Measurements from ENCODE around the gene FJX1.

Gene FJX1

GRCh38 chr11:35619855-35620640, 1.8 kb downstream of the FJX1 start (continued):
- no peak for TF ChIP-seq IKZF3 (tag by site-specific recombination; IDR thresholded peaks at IDR 0.05)
- peak; percentile 47; the same call in 1 of the 2 replicates for TF ChIP-seq ZBTB10 (tag by site-specific recombination; IDR thresholded peaks at IDR 0.05)
- TF ChIP-seq ZBTB6 (tag by site-specific recombination; IDR thresholded peaks at IDR 0.05): no peak
- TF ChIP-seq GLIS2 (tag by site-specific recombination; IDR thresholded peaks at IDR 0.05): peak; percentile 71
- TF ChIP-seq ZNF629 (tag by site-specific recombination; IDR thresholded peaks at IDR 0.05): 0 out of 2 replicates have a peak, but pooled peaks have one; percentile 33
- TF ChIP-seq EGR2 (tag by site-specific recombination; IDR thresholded peaks at IDR 0.05; ENCODE audit: low read depth): 0 out of 2 replicates have a peak, but pooled peaks have one; percentile 14
- peak; percentile 37; the same call in 1 of the 2 replicates for TF ChIP-seq ZNF366 (tag by site-specific recombination; conservative IDR thresholded peaks at IDR 0.05)
- TF ChIP-seq HOXD13 (CRISPR knock-in tag; IDR thresholded peaks at IDR 0.05; ENCODE audit: borderline replicate concordance): peak; percentile 7; the same call in 1 of the 2 replicates
- peak; percentile 27; the same call in 1 of the 2 replicates for TF ChIP-seq ZFHX2 (tag by site-specific recombination; conservative IDR thresholded peaks at IDR 0.05)
- TF ChIP-seq TCF7L2 (IDR thresholded peaks at IDR 0.05; ENCODE audit: borderline replicate concordance, low read depth, low read length): peak; percentile 40; the same call in 1 of the 2 replicates
- peak; percentile 7; the same call in 1 of the 2 replicates for TF ChIP-seq CTCF (tag by site-specific recombination; IDR thresholded peaks at IDR 0.05)
- peak; percentile 41; the same call in 1 of the 2 replicates for TF ChIP-seq PATZ1 (tag by site-specific recombination; IDR thresholded peaks at IDR 0.05)
- 0 out of 2 replicates have a peak, but pooled peaks have one; percentile 7 for TF ChIP-seq PBX3 (CRISPR knock-in tag; IDR thresholded peaks at IDR 0.05)

- POLR2A ChIA-PET: no interaction called here
- TF ChIP-seq PRDM10 (tag by site-specific recombination; IDR thresholded peaks at IDR 0.05) (0 out of 2 replicates have a peak, but pooled peaks have one; percentile 8), ZSCAN4 (tag by site-specific recombination; IDR thresholded peaks at IDR 0.05) (no peak)
- Histone ChIP-seq H3K36me3 (ENCODE audit: control insufficient read depth in 2 of 2, insufficient read depth in 1 of 2, low read length in 2 of 2) (no peaks in the 10 kb centered on the region), H3K27ac (ENCODE audit: extremely low read depth, low read depth, low read length) (no peak overlapping the region), H3K4me3 (ENCODE audit: low read depth, low read length) (peak overlapping the region; percentile 63; the same call in 1 of the 2 replicates), H3K9me3 (ENCODE audit: control insufficient read depth, insufficient read depth, low read depth, low read length) (no peaks in the 10 kb centered on the region), H3K4me1 (ENCODE audit: control insufficient read depth, insufficient read depth, low read length) (peaks cover 2% of the 10 kb centered on the region)
- CTCF ChIA-PET: interaction anchor here (0.7 to 1.1 kb wide), 2 partner anchors 201 to 203 kb away, joined by 3 to 5 read pairs; no protein-coding TSS in a partner anchor
Measured at GRCh38 chr11:35620795-35621194, 2.5 kb downstream of the FJX1 start.

Measured in HEK293 (cell line).